Testis (tissue), 2 donors: Measurements from ENCODE around the gene SETX.

ENCODE experiments used
- POLR2A ChIP-seq: fragments of 450-650 bp; IDR thresholded peaks from one replicate; pipeline ENCODE4 v1.6.1; 2017; ENCODE audit warnings: antibody characterized with exemption, mild to moderate bottlenecking, moderate library complexity
- TF ChIP-seq, protein P1 (sequence below), 3 experiments: fragments of 450-650 bp in 2 of 3; fragments of 200-600 bp in 1 of 3; sonication (generic) in 1 of 3; IDR thresholded peaks; one replicate each; pipeline ENCODE4 v1.5.1; 2016 to 2019; ENCODE audit warnings: antibody characterized with exemption in 3 of 3, mild to moderate bottlenecking in 2 of 3, moderate library complexity in 1 of 3

DNA sequence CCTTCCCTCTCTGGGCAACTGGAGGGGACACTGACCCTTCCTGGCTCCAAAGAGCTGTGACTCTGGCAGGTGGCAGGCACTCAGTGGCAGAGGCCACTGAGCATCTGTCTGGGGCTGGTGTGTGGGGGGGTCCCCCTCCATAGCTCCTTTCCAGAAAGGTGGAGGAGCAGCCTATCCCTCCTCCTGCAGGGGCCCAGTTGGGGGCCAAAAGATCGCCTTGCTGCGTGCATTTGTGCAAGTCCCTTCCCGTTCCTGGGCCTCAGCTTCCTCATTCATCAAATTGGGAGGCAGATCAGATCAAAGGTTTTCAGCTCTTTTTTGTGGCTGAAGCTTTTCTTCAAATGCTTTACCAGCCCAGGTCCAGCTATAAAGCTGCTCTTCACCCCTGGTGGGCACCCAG is 115.3 kb downstream of the SETX start:
- TF ChIP-seq, protein P1, sequence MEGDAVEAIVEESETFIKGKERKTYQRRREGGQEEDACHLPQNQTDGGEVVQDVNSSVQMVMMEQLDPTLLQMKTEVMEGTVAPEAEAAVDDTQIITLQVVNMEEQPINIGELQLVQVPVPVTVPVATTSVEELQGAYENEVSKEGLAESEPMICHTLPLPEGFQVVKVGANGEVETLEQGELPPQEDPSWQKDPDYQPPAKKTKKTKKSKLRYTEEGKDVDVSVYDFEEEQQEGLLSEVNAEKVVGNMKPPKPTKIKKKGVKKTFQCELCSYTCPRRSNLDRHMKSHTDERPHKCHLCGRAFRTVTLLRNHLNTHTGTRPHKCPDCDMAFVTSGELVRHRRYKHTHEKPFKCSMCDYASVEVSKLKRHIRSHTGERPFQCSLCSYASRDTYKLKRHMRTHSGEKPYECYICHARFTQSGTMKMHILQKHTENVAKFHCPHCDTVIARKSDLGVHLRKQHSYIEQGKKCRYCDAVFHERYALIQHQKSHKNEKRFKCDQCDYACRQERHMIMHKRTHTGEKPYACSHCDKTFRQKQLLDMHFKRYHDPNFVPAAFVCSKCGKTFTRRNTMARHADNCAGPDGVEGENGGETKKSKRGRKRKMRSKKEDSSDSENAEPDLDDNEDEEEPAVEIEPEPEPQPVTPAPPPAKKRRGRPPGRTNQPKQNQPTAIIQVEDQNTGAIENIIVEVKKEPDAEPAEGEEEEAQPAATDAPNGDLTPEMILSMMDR (IDR thresholded peaks at IDR 0.05) = no peak
- no peak for TF ChIP-seq POLR2A
